Lower leg skin (tissue), 3 donors: Measurements from ENCODE around the gene TLE2.

ENCODE experiments used
- CTCF ChIP-seq, 3 donors: fragments of 450-650 bp; IDR thresholded peaks; one replicate each; pipeline ENCODE4 v1.5.1; 2016; ENCODE audit warnings: antibody characterized with exemption in 3 of 3, mild to moderate bottlenecking in 3 of 3, moderate library complexity in 2 of 3
- POLR2A ChIP-seq, 2 donors: fragments of 450-650 bp; IDR thresholded peaks; one replicate each; pipeline ENCODE4 v1.6.1; 2016 to 2017; ENCODE audit warnings: antibody characterized with exemption in 2 of 2, mild to moderate bottlenecking in 1 of 2, moderate library complexity in 1 of 2

- TF ChIP-seq CTCF (IDR thresholded peaks at IDR 0.05) (no peak), POLR2A (IDR thresholded peaks at IDR 0.05) (peak in 1 of 2 donors; percentile 39)
Observed at GRCh38 chr19:2950286-2951124, 78.6 kb downstream of the TLE2 start.
